Mucosa of stomach (tissue), 1 donor: ENCODE results near the gene NCAM2.

ENCODE experiments used
- H3K27me3 ChIP-seq: one replicate; pipeline ENCODE4 v1.7.0; 2013; ENCODE audit warnings: mild to moderate bottlenecking, low read length; ENCODE audit not compliant: control insufficient read depth, insufficient read depth
- H3K36me3 ChIP-seq: one replicate; pipeline ENCODE4 v1.7.0; 2013; ENCODE audit warnings: low read length; ENCODE audit not compliant: control insufficient read depth, insufficient read depth
- H3K4me1 ChIP-seq: one replicate; pipeline ENCODE4 v1.7.0; 2013; ENCODE audit warnings: mild to moderate bottlenecking, low read length; ENCODE audit not compliant: control insufficient read depth, insufficient read depth
- H3K4me3 ChIP-seq: one replicate; pipeline ENCODE4 v1.7.0; 2013; ENCODE audit warnings: low read length
- H3K9ac ChIP-seq: one replicate; pipeline ENCODE4 v1.7.0; 2013; ENCODE audit warnings: mild to moderate bottlenecking, low read length, moderate library complexity
- H3K9me3 ChIP-seq: one replicate; pipeline ENCODE4 v1.7.0; 2013; ENCODE audit warnings: mild to moderate bottlenecking, low read length, moderate library complexity; ENCODE audit not compliant: control insufficient read depth
- donor health status: Pancreatic carcinoma.

Gene NCAM2

GRCh38 chr21:21187579-21187978, 189.4 kb downstream of the NCAM2 start:
- no peaks in the 10 kb centered on the region for H3K4me1 ChIP-seq
- H3K27me3 ChIP-seq, result no peaks in the 10 kb centered on the region
- H3K9ac ChIP-seq, result no peak overlapping the region
- H3K9me3 ChIP-seq, result no peaks in the 10 kb centered on the region
- no peak overlapping the region for H3K4me3 ChIP-seq
- H3K36me3 ChIP-seq, result no peaks in the 10 kb centered on the region

- Histone ChIP-seq H3K36me3 (no peaks in the 10 kb centered on the region), H3K4me3 (no peak overlapping the region), H3K27me3 (no peaks in the 10 kb centered on the region), H3K4me1 (no peaks in the 10 kb centered on the region), H3K9me3 (no peaks in the 10 kb centered on the region), H3K9ac (no peak overlapping the region)
These were observed 190.4 kb downstream of the NCAM2 start for GRCh38 chr21:21188513-21189195.

- Histone ChIP-seq H3K9me3 (no peaks in the 10 kb centered on the region), H3K4me1 (no peaks in the 10 kb centered on the region), H3K9ac (no peak overlapping the region), H3K27me3 (no peaks in the 10 kb centered on the region), H3K36me3 (no peaks in the 10 kb centered on the region), H3K4me3 (no peak overlapping the region)
These were observed 197.3 kb downstream of the NCAM2 start for GRCh38 chr21:21195417-21195943.

GRCh38 chr21:21196087-21196486, 197.9 kb downstream of the NCAM2 start:
- H3K9me3 ChIP-seq, result no peaks in the 10 kb centered on the region
- H3K4me3 ChIP-seq, result no peak overlapping the region
- H3K36me3 ChIP-seq, result no peaks in the 10 kb centered on the region
- no peaks in the 10 kb centered on the region for H3K27me3 ChIP-seq
- no peak overlapping the region for H3K9ac ChIP-seq
- no peaks in the 10 kb centered on the region for H3K4me1 ChIP-seq

GRCh38 chr21:21196848-21197247, 198.6 kb downstream of the NCAM2 start:
- Histone ChIP-seq H3K4me3 (no peak overlapping the region), H3K4me1 (no peaks in the 10 kb centered on the region), H3K9me3 (no peaks in the 10 kb centered on the region)

GRCh38 chr21:21199342-21200102, 201.3 kb downstream of the NCAM2 start:
- Histone ChIP-seq H3K9ac (no peak overlapping the region), H3K9me3 (no peaks in the 10 kb centered on the region), H3K4me3 (no peak overlapping the region), H3K27me3 (no peaks in the 10 kb centered on the region), H3K4me1 (no peaks in the 10 kb centered on the region), H3K36me3 (no peaks in the 10 kb centered on the region)

More at GRCh38 chr21:21196848-21197247, 198.6 kb downstream of the NCAM2 start:
- no peak overlapping the region for H3K9ac ChIP-seq
- no peaks in the 10 kb centered on the region for H3K36me3 ChIP-seq
- H3K27me3 ChIP-seq, result no peaks in the 10 kb centered on the region

- H3K9ac ChIP-seq, result no peak overlapping the region
- no peaks in the 10 kb centered on the region for H3K36me3 ChIP-seq
- H3K9me3 ChIP-seq, result no peaks in the 10 kb centered on the region
- no peaks in the 10 kb centered on the region for H3K27me3 ChIP-seq
- no peak overlapping the region for H3K4me3 ChIP-seq
- no peaks in the 10 kb centered on the region for H3K4me1 ChIP-seq
These were observed 202.1 kb downstream of the NCAM2 start for GRCh38 chr21:21200103-21200938.

GRCh38 chr21:21200939-21201615, 202.9 kb downstream of the NCAM2 start:
- H3K9ac ChIP-seq, result no peak overlapping the region
- H3K4me3 ChIP-seq, result no peak overlapping the region
- H3K36me3 ChIP-seq, result no peaks in the 10 kb centered on the region
- H3K9me3 ChIP-seq, result no peaks in the 10 kb centered on the region
- H3K27me3 ChIP-seq, result no peaks in the 10 kb centered on the region
- no peaks in the 10 kb centered on the region for H3K4me1 ChIP-seq

- no peaks in the 10 kb centered on the region for H3K36me3 ChIP-seq
These were observed 205.7 kb downstream of the NCAM2 start for GRCh38 chr21:21203822-21204339.

GRCh38 chr21:21204366-21204996, 206.3 kb downstream of the NCAM2 start:
- Histone ChIP-seq H3K36me3 (no peaks in the 10 kb centered on the region), H3K27me3 (no peaks in the 10 kb centered on the region), H3K9ac (no peak overlapping the region), H3K4me1 (no peaks in the 10 kb centered on the region), H3K4me3 (no peak overlapping the region), H3K9me3 (no peaks in the 10 kb centered on the region)

More at GRCh38 chr21:21203822-21204339, 205.7 kb downstream of the NCAM2 start:
- Histone ChIP-seq H3K9ac (no peak overlapping the region), H3K4me1 (no peaks in the 10 kb centered on the region), H3K27me3 (no peaks in the 10 kb centered on the region), H3K9me3 (no peaks in the 10 kb centered on the region), H3K4me3 (no peak overlapping the region)

GRCh38 chr21:21205604-21206003, 207.4 kb downstream of the NCAM2 start:
- H3K9ac ChIP-seq, result no peak overlapping the region
- H3K27me3 ChIP-seq, result no peaks in the 10 kb centered on the region
- H3K36me3 ChIP-seq, result no peaks in the 10 kb centered on the region
- no peaks in the 10 kb centered on the region for H3K9me3 ChIP-seq
- no peaks in the 10 kb centered on the region for H3K4me1 ChIP-seq
- no peak overlapping the region for H3K4me3 ChIP-seq
